ENCODE measurements around the gene KLHL17. TPM values are rescaled to one million over a fixed set of nuclear protein-coding genes. Genes with fewer than 3 reads are reported as not detected.

KLHL17 gene
- total and polyA plus RNA-seq, 9 of the 15 experiments (the other 6 are each of a cell fraction or from before 2014, with no cell fraction given) = 0.14 to 84.8 (median 13.0) TPM

- Histone ChIP-seq H3K9me3 (replicated peaks; ENCODE audit: control insufficient read depth, insufficient read depth, low read depth, low read length) (no peaks in the 10 kb centered on the region), H3K9me1 (ENCODE audit: control insufficient read depth, insufficient read depth, low read length) (no peaks in the 10 kb centered on the region), H3K36me3 (ENCODE audit: control insufficient read depth, insufficient read depth, low read length) (no peaks in the 10 kb centered on the region), H3K79me2 (ENCODE audit: control insufficient read depth, insufficient read depth, low read length) (peaks cover 16% of the 10 kb centered on the region; the same call in 2 of the 3 replicates), H3K4me3 (peak overlapping the region; percentile 52; the same call in 1 of the 2 replicates), H3K27me3 (ENCODE audit: control insufficient read depth in 2 of 2, insufficient read depth in 2 of 2, low read length in 2 of 2) (peaks cover 0 to 8% of the 10 kb centered on the region in 2 experiments; a peak in 1 of 5 replicates), H3K4me2 (ENCODE audit: insufficient read depth, low read length) (no peak overlapping the region), H4K20me1 (replicated peaks; ENCODE audit: control insufficient read depth, insufficient read depth, low read length) (peaks cover 11% of the 10 kb centered on the region; the same call in 1 of the 2 replicates), H3K27ac (ENCODE audit: extremely low read depth, low read depth, low read length) (no peak overlapping the region), H2AFZ (ENCODE audit: low read depth, low read length) (no peak overlapping the region), H3K4me1 (replicated peaks in 1 of 2; ENCODE audit: control insufficient read depth in 2 of 2, insufficient read depth in 2 of 2, low read length in 2 of 2) (peaks cover 7 to 76% of the 10 kb centered on the region in 2 experiments; a peak in 4 of 5 replicates), H3K9ac (ENCODE audit: insufficient read depth in 1 of 2, low read depth in 2 of 2, low read length in 2 of 2) (peak overlapping the region in 1 of 2 experiments; percentile 43; a peak in 1 of 4 replicates)
- DNase-seq (ENCODE audit: extremely low read depth in 1 of 4, low spot score in 3 of 4) = peak in 2 of 4 experiments; percentile 26 to 49
- in situ Hi-C loops (cut with MboI) (no loop called here), intact Hi-C loops (cut with micrococcal nuclease) (no loop called here)
- ATAC-seq = no peak
- POLR2A ChIA-PET = interaction anchor here (0.7 to 1.9 kb wide), 6 partner anchors 14 to 205 kb away, joined by 3 to 8 read pairs (median 4); partner anchors contain the start of genes ISG15 and PERM1
- WGBS (ENCODE audit: insufficient coverage, low coverage, missing lambda C conversion rate) = 67% methylated on average over 46 of the region's 75 CpGs
- FAIRE-seq = no peak
- CTCF ChIA-PET (ENCODE audit: low intra/inter-chr PET ratio) = no interaction called here
- BruUV-seq (replicated peaks) = TSS peak; percentile 33
- TF ChIP-seq, protein P1, sequence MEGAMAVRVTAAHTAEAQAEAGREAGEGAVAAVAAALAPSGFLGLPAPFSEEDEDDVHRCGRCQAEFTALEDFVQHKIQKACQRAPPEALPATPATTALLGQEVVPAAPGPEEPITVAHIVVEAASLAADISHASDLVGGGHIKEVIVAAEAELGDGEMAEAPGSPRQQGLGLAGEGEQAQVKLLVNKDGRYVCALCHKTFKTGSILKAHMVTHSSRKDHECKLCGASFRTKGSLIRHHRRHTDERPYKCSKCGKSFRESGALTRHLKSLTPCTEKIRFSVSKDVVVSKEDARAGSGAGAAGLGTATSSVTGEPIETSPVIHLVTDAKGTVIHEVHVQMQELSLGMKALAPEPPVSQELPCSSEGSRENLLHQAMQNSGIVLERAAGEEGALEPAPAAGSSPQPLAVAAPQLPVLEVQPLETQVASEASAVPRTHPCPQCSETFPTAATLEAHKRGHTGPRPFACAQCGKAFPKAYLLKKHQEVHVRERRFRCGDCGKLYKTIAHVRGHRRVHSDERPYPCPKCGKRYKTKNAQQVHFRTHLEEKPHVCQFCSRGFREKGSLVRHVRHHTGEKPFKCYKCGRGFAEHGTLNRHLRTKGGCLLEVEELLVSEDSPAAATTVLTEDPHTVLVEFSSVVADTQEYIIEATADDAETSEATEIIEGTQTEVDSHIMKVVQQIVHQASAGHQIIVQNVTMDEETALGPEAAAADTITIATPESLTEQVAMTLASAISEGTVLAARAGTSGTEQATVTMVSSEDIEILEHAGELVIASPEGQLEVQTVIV (CRISPR knock-in tag; IDR thresholded peaks at IDR 0.05; ENCODE audit: borderline replicate concordance) = no peak
- TF ChIP-seq, protein P2, sequence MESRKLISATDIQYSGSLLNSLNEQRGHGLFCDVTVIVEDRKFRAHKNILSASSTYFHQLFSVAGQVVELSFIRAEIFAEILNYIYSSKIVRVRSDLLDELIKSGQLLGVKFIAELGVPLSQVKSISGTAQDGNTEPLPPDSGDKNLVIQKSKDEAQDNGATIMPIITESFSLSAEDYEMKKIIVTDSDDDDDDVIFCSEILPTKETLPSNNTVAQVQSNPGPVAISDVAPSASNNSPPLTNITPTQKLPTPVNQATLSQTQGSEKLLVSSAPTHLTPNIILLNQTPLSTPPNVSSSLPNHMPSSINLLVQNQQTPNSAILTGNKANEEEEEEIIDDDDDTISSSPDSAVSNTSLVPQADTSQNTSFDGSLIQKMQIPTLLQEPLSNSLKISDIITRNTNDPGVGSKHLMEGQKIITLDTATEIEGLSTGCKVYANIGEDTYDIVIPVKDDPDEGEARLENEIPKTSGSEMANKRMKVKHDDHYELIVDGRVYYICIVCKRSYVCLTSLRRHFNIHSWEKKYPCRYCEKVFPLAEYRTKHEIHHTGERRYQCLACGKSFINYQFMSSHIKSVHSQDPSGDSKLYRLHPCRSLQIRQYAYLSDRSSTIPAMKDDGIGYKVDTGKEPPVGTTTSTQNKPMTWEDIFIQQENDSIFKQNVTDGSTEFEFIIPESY (CRISPR knock-in tag; IDR thresholded peaks at IDR 0.05) = peak; percentile 94
- peak; percentile 18 for TF ChIP-seq PRPF4 (IDR thresholded peaks at IDR 0.05; ENCODE audit: insufficient read depth, low read depth, low read length, poor library complexity, severe bottlenecking)
- no peak for TF ChIP-seq RFX5 (IDR thresholded peaks at IDR 0.05; ENCODE audit: low read depth, low read length)
- no peak for TF ChIP-seq ZC3H8 (IDR thresholded peaks at IDR 0.05)
- TF ChIP-seq XRCC4 (IDR thresholded peaks at IDR 0.05; ENCODE audit: extremely low read depth, insufficient read depth, insufficient read length) = no peak
- TF ChIP-seq ASH1L (IDR thresholded peaks at IDR 0.05; ENCODE audit: borderline replicate concordance, low read depth, partially characterized antibody) = no peak
- no peak for TF ChIP-seq JUND (IDR thresholded peaks at IDR 0.05; ENCODE audit: borderline replicate concordance, low read depth, low read length)
- no peak for TF ChIP-seq JUND (tag; IDR thresholded peaks at IDR 0.05; ENCODE audit: borderline replicate concordance, low read depth, low read length)
- TF ChIP-seq, protein P3, sequence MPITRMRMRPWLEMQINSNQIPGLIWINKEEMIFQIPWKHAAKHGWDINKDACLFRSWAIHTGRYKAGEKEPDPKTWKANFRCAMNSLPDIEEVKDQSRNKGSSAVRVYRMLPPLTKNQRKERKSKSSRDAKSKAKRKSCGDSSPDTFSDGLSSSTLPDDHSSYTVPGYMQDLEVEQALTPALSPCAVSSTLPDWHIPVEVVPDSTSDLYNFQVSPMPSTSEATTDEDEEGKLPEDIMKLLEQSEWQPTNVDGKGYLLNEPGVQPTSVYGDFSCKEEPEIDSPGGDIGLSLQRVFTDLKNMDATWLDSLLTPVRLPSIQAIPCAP (CRISPR knock-in tag; IDR thresholded peaks at IDR 0.05; ENCODE audit: borderline replicate concordance) = 0 out of 2 replicates have a peak, but pooled peaks have one; percentile 41
- TF ChIP-seq POLR2G (IDR thresholded peaks at IDR 0.05; ENCODE audit: low read depth, low read length) = peak; percentile 51; the same call in 1 of the 2 replicates
- peak; percentile 44 for TF ChIP-seq ZBTB7A (IDR thresholded peaks at IDR 0.05; ENCODE audit: borderline replicate concordance, control insufficient read depth, low read depth, low read length)
- TF ChIP-seq ZBTB1 (CRISPR knock-in tag; IDR thresholded peaks at IDR 0.05; ENCODE audit: borderline replicate concordance, low read depth) = peak; percentile 83; the same call in 1 of the 2 replicates
- no peak for TF ChIP-seq BCOR (IDR thresholded peaks at IDR 0.05)
Measured at GRCh38 chr1:997993-998744, 37.8 kb downstream of the KLHL17 start.
